K562 (cell line): ENCODE measurements around the gene ZNF541. TPM values are rescaled to one million over a fixed set of nuclear protein-coding genes. Genes with fewer than 3 reads are reported as not detected.
A peak's percentile ranks its signal among the peaks of the same experiment; 100 is the strongest.

ENCODE experiments used
- ATAC-seq: fragments of 200-7000 bp; cut with Tn5 transposase; 3 replicates; pipeline ENCODE4 v1.9.1; 2020; ENCODE audit warnings: moderate library complexity
- BruUV-seq: library from RNA; stranded (reverse); fragments of 400-500 nt; replicated peaks from 2 replicates; lab custom pipeline; 2021; lab: Mats Ljungman, UMichigan
- CTCF ChIA-PET: fragments of 300-600 bp; formaldehyde crosslinking; extraction: SDS; loops from one replicate; lab custom pipeline; 2021; ENCODE audit warnings: low intra/inter-chr PET ratio; lab: Yijun Ruan, JAX
- POLR2A ChIA-PET: fragments of 300-600, 350-650 bp; sonication (Branson Sonifier 250); formaldehyde crosslinking; extraction: SDS; loops from one replicate; lab custom pipeline; 2021; ENCODE audit warnings: antibody characterized with exemption, inconsistent platforms; lab: Yijun Ruan, JAX
- DNase-seq, 4 experiments: peaks; one replicate each; pipeline versions ENCODE4 v3.0.0 to v3.0.0-alpha.2; 2011 to 2018; ENCODE audit warnings: low spot score in 3 of 4, mixed read lengths in 3 of 4; ENCODE audit errors: extremely low read depth in 1 of 4
- FAIRE-seq: peaks from 2 replicates; lab custom pipeline; 2011; peaks lifted over from hg19 to GRCh38; lab: Jason Lieb, UNC
- H2AFZ ChIP-seq: 2 replicates; pipeline ENCODE4 v1.6.0; 2011; ENCODE audit warnings: low read depth, low read length, control low read depth, inconsistent platforms
- H3K27ac ChIP-seq: fragments of 200-600 bp; 3 replicates; pipeline ENCODE4 v1.8.0; 2011; ENCODE audit warnings: low read depth, mild to moderate bottlenecking, control low read depth, inconsistent platforms, low read length, moderate library complexity, mixed read lengths; ENCODE audit errors: extremely low read depth
- H3K27me3 ChIP-seq, 2 experiments: fragments of 300-600 bp in 1 of 2; 2 replicates in 1 of 2; 3 replicates in 1 of 2; pipeline versions ENCODE4 v1.6.0 to v1.8.0; 2011; ENCODE audit warnings: inconsistent platforms in 2 of 2, low read length in 2 of 2, mild to moderate bottlenecking in 1 of 2, mixed read lengths in 1 of 2, moderate library complexity in 1 of 2; ENCODE audit not compliant: control insufficient read depth in 2 of 2, insufficient read depth in 2 of 2
- H3K36me3 ChIP-seq: fragments of 300-600 bp; 3 replicates; pipeline ENCODE4 v1.8.0; 2011; ENCODE audit warnings: mild to moderate bottlenecking, low read length, inconsistent platforms; ENCODE audit not compliant: control insufficient read depth, insufficient read depth
- H3K4me1 ChIP-seq, 2 experiments: fragments of 200-600 bp in 1 of 2; replicated peaks in 1 of 2; 2 replicates in 1 of 2; 3 replicates in 1 of 2; pipeline versions ENCODE4 v1.5.1 to v1.8.0; 2011; ENCODE audit warnings: inconsistent platforms in 2 of 2, low read length in 2 of 2, mild to moderate bottlenecking in 1 of 2, mixed read lengths in 1 of 2, moderate library complexity in 1 of 2; ENCODE audit not compliant: control insufficient read depth in 2 of 2, insufficient read depth in 2 of 2
- H3K4me2 ChIP-seq: 2 replicates; pipeline ENCODE4 v1.6.1; 2011; ENCODE audit warnings: low read length, control low read depth, inconsistent platforms, mixed read lengths; ENCODE audit not compliant: insufficient read depth
- H3K4me3 ChIP-seq: fragments of 200-600 bp; sonication (generic), shearing (Covaris generic); 2 replicates; pipeline ENCODE4 v1.5.1; 2016; ENCODE audit warnings: control low read depth, inconsistent platforms
- H3K79me2 ChIP-seq: fragments of 200-600 bp; 3 replicates; pipeline ENCODE4 v1.8.0; 2011; ENCODE audit warnings: low read length, inconsistent platforms; ENCODE audit not compliant: control insufficient read depth, insufficient read depth
- H3K9ac ChIP-seq, 2 experiments: 2 replicates each; pipeline versions ENCODE4 v1.6.0 to v1.6.1; 2011; ENCODE audit warnings: low read depth in 2 of 2, low read length in 2 of 2, control low read depth in 1 of 2, inconsistent platforms in 1 of 2, mild to moderate bottlenecking in 1 of 2, mixed read lengths in 1 of 2; ENCODE audit not compliant: insufficient read depth in 1 of 2
- H3K9me1 ChIP-seq: one replicate; pipeline ENCODE4 v1.6.0; 2011; ENCODE audit warnings: inconsistent platforms, mild to moderate bottlenecking, low read length, moderate library complexity; ENCODE audit not compliant: control insufficient read depth, insufficient read depth
- H3K9me3 ChIP-seq: replicated peaks from 2 replicates; pipeline ENCODE4 v1.5.1; 2011; ENCODE audit warnings: low read depth, low read length, inconsistent platforms; ENCODE audit not compliant: control insufficient read depth, insufficient read depth
- H4K20me1 ChIP-seq: replicated peaks from 2 replicates; pipeline ENCODE4 v1.6.1; 2011; ENCODE audit warnings: low read length, inconsistent platforms, mixed read lengths; ENCODE audit not compliant: control insufficient read depth, insufficient read depth
- C11orf30 ChIP-seq: fragments of 450-650 bp; IDR thresholded peaks from 2 replicates; pipeline ENCODE4 v1.6.1; 2016; ENCODE audit warnings: low read depth, mild to moderate bottlenecking
- FOXJ3 ChIP-seq: sonication (generic); formaldehyde crosslinking; IDR thresholded peaks from 2 replicates; pipeline ENCODE4 v1.4.0; 2020; ENCODE audit warnings: mild to moderate bottlenecking, missing genetic modification reagents
- L3MBTL2 ChIP-seq: fragments of 450-650 bp; IDR thresholded peaks from 2 replicates; pipeline ENCODE4 v1.6.1; 2016; ENCODE audit warnings: mild to moderate bottlenecking, moderate library complexity
- MAFF ChIP-seq: IDR thresholded peaks from 2 replicates; pipeline ENCODE4 v1.6.1; 2012; ENCODE audit warnings: low read length, improper control_type of control experiment
- MAFG ChIP-seq: fragments of 450-650 bp; conservative IDR thresholded peaks from 2 replicates; pipeline ENCODE4 v1.6.1; 2016; ENCODE audit warnings: missing genetic modification characterization, missing compliant biosample characterization
- MED1 ChIP-seq: sonication (generic); formaldehyde crosslinking; IDR thresholded peaks from 2 replicates; pipeline ENCODE4 v1.8.1; 2023; ENCODE audit warnings: missing genetic modification reagents, borderline replicate concordance
- MNT ChIP-seq, 2 experiments: fragments of 450-650 bp; conservative IDR thresholded peaks; 2 replicates each; pipeline ENCODE4 v1.6.1; 2017; ENCODE audit warnings: mild to moderate bottlenecking in 2 of 2, moderate library complexity in 2 of 2
- PKNOX1 ChIP-seq: fragments of 450-650 bp; IDR thresholded peaks from 2 replicates; pipeline ENCODE4 v1.6.1; 2016
- REST ChIP-seq, 2 experiments: fragments of 450-650 bp; formaldehyde crosslinking in 1 of 2; IDR thresholded peaks; 2 replicates each; pipeline versions ENCODE4 v1.4.0 to v1.6.1; 2014 to 2020; ENCODE audit warnings: mild to moderate bottlenecking in 2 of 2, borderline replicate concordance in 1 of 2, low read depth in 1 of 2
- ZNF316 ChIP-seq: fragments of 450-650 bp; IDR thresholded peaks from 2 replicates; pipeline ENCODE4 v1.6.1; 2016
- WGBS: fragments of 100-300 bp; shearing (Covaris generic); methylation state at CpG from one replicate; pipeline ENCODE4 v1.1.6; 2016; ENCODE audit warnings: low coverage, mixed read lengths; ENCODE audit not compliant: insufficient coverage; ENCODE audit errors: missing lambda C conversion rate; 5-methylcytosine and 5-hydroxymethylcytosine counted together
- in situ Hi-C: fragments of 300-500 bp; cut with MboI; formaldehyde crosslinking; loops from 4 replicates; pipeline ENCODE4 v1.15.0; 2018; ENCODE audit warnings: inconsistent platforms, mixed read lengths
- intact Hi-C: fragments of 100-400 bp; cut with micrococcal nuclease; formaldehyde crosslinking; loops from 2 replicates; pipeline ENCODE4 v1.14.2; 2022
- polyA plus RNA-seq, 8 experiments: library from polyadenylated mRNA; depleted of rRNA in 4 of 8; stranded (reverse) in 5 of 8; unstranded in 3 of 8; fragments of >200 nt; fragmentation: Nextera tagmentation in 2 of 8; fragmentation: Illumina TruSeq in 1 of 8; extraction: Ambion mirVana in 2 of 8; extraction: Trizol in 1 of 8; gene quantifications; 2 replicates each; pipeline versions ENCODE4 v1.2.1 to v1.2.3, GENCODE V29; 2011 to 2014; ENCODE audit warnings: inconsistent platforms in 1 of 8, missing spikeins in 1 of 8
- total RNA-seq, 7 experiments: library from RNA; depleted of rRNA in 6 of 7; stranded (reverse); fragments of >200 nt in 6 of 7; fragmentation: Illumina TruSeq in 2 of 7; extraction: Trizol in 2 of 7; gene quantifications; 2 replicates each; pipeline versions ENCODE4 v1.2.1 to v1.2.3, GENCODE V29; 2011 to 2021; ENCODE audit warnings: low replicate concordance in 1 of 7

ZNF541 gene
- total and polyA plus RNA-seq, 9 of the 15 experiments (the other 6 are each of a cell fraction or from before 2014, with no cell fraction given), result 0.04 to 0.11 (median 0.05) TPM; not detected in 1

DNA sequence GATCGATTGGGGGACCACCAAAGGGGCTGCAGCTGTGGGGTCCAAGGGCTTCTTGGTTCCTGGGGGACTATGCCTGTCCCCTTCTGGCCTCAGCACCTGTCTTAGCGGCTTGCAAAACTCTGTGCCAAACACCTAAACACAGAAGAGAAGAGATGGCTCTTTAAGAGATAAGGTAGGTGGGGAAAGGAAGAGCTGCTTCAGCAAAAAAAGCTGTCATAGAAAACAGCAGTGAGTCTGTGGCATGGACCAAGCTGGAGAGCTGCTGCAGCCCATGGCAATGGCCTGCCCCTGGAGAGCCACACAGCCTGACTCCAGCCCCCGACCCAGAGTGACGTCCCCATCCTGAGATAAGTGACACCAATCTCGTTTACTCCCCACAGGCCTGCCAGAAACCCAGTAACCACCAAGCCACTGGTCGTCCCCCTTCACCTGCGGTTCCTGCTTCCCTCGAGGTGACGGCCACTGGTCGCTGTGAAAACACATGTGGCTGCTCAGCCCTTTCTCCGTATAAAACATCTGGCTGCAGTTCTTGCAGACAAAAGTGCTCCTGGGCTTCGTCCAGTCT, 33.1 kb downstream of the ZNF541 start:
- Histone ChIP-seq H3K4me1 (peaks cover 3 to 24% of the 10 kb centered on the region in 2 experiments; a peak in 4 of 5 replicates), H3K27ac (no peak overlapping the region), H3K4me2 (peak overlapping the region; percentile 23; the same call in 1 of the 2 replicates), H4K20me1 (no peaks in the 10 kb centered on the region), H3K9ac (peak overlapping the region in 1 of 2 experiments; percentile 62; a peak in 2 of 4 replicates), H3K9me1 (no peaks in the 10 kb centered on the region), H3K4me3 (no peak overlapping the region), H3K36me3 (no peaks in the 10 kb centered on the region), H3K79me2 (no peaks in the 10 kb centered on the region), H3K27me3 (peaks cover 6 to 11% of the 10 kb centered on the region in 2 experiments), H3K9me3 (no peaks in the 10 kb centered on the region), H2AFZ (peak overlapping the region; percentile 33; the same call in 1 of the 2 replicates)
- DNase-seq, result no peak
- peak; percentile 42 for ATAC-seq
- intact Hi-C loops, result no loop called here
- TF ChIP-seq MAFF (peak; percentile 34; the same call in 1 of the 2 replicates), C11orf30 (peak; percentile 84), L3MBTL2 (peak; percentile 25; the same call in 1 of the 2 replicates), MED1 (no peak), MNT (conservative IDR thresholded peaks at IDR 0.05) (no peak), PKNOX1 (peak; percentile 42; the same call in 1 of the 2 replicates), REST (IDR thresholded peaks at IDR 0.05; ENCODE audit: borderline replicate concordance) (peak; percentile 14; the same call in 1 of the 2 replicates), REST (CRISPR knock-in tag; IDR thresholded peaks at IDR 0.05; ENCODE audit: low read depth) (no peak), MAFG (tag) (peak; percentile 74), FOXJ3 (CRISPR knock-in tag) (no peak), ZNF316 (peak; percentile 86)
- WGBS, result 12% methylated on average over 12 of the region's 12 CpGs
- in situ Hi-C loops, result no loop called here
- peak; percentile 23 for FAIRE-seq
- BruUV-seq, result no TSS peak
- ChIA-PET CTCF (no interaction called here), POLR2A (interaction anchor here (0.5 to 1.4 kb wide), 6 partner anchors 8 to 377 kb away, joined by 3 to 6 read pairs (median 4); no protein-coding TSS in a partner anchor)
